ENCODE results near the gene HMGB3. TPM values are rescaled to one million over a fixed set of nuclear protein-coding genes. Genes with fewer than 3 reads are reported as not detected.

HMGB3 gene
- total RNA-seq, 1 donor from 2014 or later, result 16.8 TPM

GRCh38 chrX:151030845-151031244 lies 47.7 kb downstream of the HMGB3 start:
- H3K9me3 ChIP-seq, result no peaks in the 10 kb centered on the region
- ATAC-seq, result no peak
- no peak overlapping the region for H3K4me3 ChIP-seq
- no peaks in the 10 kb centered on the region for H3K27me3 ChIP-seq (ENCODE audit: low read depth)
- TF ChIP-seq CTCF (IDR thresholded peaks at IDR 0.05), result no peak
- intact Hi-C loops (cut with DNase I), result no loop called here
- no peak overlapping the region for H3K27ac ChIP-seq
- DNase-seq, result no peak
- no peaks in the 10 kb centered on the region for H3K4me1 ChIP-seq
- no peaks in the 10 kb centered on the region for H3K36me3 ChIP-seq

GRCh38 chrX:151031391-151031975 lies 48.3 kb downstream of the HMGB3 start:
- TF ChIP-seq CTCF (IDR thresholded peaks at IDR 0.05), result no peak
- Histone ChIP-seq H3K27ac (no peak overlapping the region), H3K4me1 (no peaks in the 10 kb centered on the region), H3K27me3 (ENCODE audit: low read depth) (no peaks in the 10 kb centered on the region), H3K4me3 (no peak overlapping the region), H3K9me3 (no peaks in the 10 kb centered on the region), H3K36me3 (no peaks in the 10 kb centered on the region)
- intact Hi-C loops (cut with DNase I), result no loop called here
- no peak for DNase-seq
- ATAC-seq, result no peak

- H3K36me3 ChIP-seq, result no peaks in the 10 kb centered on the region
- H3K27ac ChIP-seq, result no peak overlapping the region
- DNase-seq (no peak), ATAC-seq (no peak)
- H3K27me3 ChIP-seq (ENCODE audit: low read depth), result no peaks in the 10 kb centered on the region
- H3K9me3 ChIP-seq, result no peaks in the 10 kb centered on the region
- TF ChIP-seq CTCF (IDR thresholded peaks at IDR 0.05), result no peak
- intact Hi-C loops (cut with DNase I), result no loop called here
- no peak overlapping the region for H3K4me3 ChIP-seq
- no peaks in the 10 kb centered on the region for H3K4me1 ChIP-seq
Measured at GRCh38 chrX:151039351-151039750, 56.2 kb downstream of the HMGB3 start.

Other genes starting within 250 kb of the HMGB3 start
- gene CD99L2, start 84.7 kb upstream of the HMGB3 start, total RNA-seq, result 33.2 TPM
- not detected for gene GPR50, start 193.2 kb downstream of the HMGB3 start, total RNA-seq

Measured in lower lobe of right lung (tissue), 2 donors.